ENCODE data around the gene CALD1.

CALD1 gene

DNA sequence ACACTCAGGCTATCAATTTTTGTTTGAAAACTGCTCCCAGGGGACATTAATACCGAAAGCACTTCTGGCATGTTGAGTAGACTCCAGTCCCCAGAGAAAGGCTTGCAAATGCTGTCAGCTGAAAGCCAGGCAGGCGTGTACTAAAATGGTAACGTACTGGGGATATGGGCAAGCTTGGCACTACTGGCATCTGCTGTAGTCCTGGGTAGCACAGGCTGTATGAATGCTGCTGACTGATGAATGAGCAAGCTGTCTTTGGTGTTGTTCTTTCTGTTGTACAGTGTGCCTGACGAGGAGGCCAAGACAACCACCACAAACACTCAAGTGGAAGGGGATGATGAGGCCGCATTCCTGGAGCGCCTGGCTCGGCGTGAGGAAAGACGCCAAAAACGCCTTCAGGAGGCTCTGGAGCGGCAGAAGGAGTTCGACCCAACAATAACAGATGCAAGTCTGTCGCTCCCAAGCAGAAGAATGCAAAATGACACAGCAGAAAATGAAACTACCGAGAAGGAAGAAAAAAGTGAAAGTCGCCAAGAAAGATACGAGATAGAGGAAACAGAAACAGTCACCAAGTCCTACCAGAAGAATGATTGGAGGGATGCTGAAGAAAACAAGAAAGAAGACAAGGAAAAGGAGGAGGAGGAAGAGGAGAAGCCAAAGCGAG lies 153.4 kb downstream of the CALD1 start:
- no peak for DNase-seq

DNA sequence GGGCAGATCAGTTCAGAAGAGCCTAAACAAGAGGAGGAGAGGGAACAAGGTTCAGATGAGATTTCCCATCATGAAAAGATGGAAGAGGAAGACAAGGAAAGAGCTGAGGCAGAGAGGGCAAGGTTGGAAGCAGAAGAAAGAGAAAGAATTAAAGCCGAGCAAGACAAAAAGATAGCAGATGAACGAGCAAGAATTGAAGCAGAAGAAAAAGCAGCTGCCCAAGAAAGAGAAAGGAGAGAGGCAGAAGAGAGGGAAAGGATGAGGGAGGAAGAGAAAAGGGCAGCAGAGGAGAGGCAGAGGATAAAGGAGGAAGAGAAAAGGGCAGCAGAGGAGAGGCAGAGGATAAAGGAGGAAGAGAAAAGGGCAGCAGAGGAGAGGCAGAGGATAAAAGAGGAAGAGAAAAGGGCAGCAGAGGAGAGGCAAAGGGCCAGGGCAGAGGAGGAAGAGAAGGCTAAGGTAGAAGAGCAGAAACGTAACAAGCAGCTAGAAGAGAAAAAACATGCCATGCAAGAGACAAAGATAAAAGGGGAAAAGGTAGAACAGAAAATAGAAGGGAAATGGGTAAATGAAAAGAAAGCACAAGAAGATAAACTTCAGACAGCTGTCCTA lies 154.1 kb downstream of the CALD1 start:
- no peak for DNase-seq

DNA sequence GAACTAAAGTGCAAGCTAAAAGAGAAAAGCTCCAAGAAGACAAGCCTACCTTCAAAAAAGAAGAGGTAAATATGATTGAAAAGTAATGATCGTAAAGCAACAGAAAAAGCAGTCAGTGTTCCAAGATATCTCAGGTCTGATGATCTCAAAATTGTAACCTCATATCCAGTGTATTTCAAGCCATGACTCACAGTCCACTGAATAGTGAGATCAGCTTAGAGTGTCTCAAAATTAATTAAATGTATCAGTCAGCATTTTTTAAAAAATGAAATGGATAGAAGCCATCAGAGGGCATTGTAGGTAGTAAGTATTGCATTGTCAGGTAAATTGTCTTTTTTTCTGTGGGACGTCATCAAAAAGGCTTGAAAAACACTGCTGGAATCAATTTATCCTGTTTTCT lies 156.3 kb downstream of the CALD1 start:
- DNase-seq = no peak

DNA sequence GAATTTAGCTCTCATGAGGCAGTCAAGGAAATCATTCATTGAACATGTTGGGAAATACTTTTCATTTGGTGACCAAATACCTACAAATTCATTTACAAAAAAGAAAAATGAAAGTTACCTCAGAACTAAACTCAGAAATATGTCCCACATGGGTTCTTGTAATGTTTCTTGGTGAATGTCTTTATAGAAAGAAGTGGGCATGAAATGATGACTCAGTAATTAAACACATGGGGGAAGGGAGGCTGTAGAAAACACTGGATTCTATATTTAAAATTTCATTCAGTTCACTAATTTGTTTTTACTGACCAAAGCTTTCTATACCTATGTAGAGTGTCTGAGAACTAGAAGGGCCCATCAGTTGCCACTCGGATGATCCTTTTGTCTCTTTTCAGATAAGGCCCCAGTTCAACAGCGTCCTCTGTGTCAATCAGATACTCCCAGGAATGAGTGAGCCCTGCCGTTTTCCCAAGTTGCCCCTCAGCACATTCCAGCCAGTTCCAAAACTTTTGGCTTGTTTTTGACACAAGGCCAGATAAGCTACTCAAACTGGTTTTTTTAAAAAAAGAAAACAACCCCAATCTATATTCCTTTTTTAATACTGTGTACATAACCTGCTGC lies 157.6 kb downstream of the CALD1 start:
- DNase-seq = no peak

DNA sequence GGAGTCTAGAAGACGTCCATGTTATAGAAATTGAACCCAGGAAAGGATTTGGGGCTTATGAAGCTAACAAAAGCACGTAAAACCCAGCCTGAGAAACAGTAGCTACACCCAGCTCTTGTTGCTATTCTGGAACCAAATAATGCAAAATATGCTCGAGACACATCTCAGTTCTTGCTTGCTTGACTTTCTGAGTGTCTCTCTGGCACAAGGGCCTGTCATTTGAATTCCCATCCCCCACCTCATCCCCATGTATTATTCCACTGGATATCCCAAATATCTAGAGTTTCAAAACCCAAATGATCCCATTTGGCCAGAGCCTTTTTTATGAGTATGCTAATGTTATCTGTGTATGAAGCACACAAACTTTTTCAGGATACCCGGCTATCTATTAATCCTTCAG lies 158.7 kb downstream of the CALD1 start:
- DNase-seq = no peak

DNA sequence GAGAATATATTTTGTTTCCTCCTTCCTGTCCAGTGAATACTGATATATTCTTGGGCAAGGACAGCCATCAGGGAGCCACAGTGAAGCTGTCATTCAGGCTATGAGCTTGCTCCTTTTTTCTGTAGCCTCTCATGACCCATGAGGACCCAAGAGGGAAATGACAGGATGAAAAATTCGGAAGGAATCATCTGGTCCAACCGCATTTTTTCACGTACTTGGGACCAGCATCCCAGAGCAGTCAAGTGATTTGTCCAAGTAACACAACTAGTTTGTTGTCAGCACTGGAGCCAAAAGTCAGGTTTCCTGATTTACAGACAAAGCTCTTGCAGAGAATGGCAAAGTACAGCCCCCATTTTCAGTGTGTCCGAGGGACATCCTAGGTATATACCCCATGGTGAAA lies 159.7 kb downstream of the CALD1 start:
- DNase-seq = no peak

DNA sequence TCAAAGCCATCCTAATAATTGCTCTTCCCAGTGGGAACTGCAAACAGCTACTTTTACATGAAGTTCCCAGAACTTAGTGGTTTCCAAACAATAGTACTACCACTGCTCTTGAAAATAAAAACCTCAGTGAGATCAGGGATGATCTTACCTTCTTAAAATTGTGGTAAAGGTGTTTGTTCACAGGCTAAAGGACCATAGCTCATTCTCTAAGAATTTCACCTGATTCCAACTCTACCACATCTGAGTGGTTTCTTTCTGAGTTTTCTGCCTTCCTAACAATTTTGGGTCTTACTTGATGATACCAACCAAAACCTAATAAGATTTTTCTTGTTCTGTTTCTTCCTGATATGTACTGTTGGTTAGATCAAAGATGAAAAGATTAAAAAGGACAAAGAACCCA lies 161.3 kb downstream of the CALD1 start:
- DNase-seq = no peak

DNA sequence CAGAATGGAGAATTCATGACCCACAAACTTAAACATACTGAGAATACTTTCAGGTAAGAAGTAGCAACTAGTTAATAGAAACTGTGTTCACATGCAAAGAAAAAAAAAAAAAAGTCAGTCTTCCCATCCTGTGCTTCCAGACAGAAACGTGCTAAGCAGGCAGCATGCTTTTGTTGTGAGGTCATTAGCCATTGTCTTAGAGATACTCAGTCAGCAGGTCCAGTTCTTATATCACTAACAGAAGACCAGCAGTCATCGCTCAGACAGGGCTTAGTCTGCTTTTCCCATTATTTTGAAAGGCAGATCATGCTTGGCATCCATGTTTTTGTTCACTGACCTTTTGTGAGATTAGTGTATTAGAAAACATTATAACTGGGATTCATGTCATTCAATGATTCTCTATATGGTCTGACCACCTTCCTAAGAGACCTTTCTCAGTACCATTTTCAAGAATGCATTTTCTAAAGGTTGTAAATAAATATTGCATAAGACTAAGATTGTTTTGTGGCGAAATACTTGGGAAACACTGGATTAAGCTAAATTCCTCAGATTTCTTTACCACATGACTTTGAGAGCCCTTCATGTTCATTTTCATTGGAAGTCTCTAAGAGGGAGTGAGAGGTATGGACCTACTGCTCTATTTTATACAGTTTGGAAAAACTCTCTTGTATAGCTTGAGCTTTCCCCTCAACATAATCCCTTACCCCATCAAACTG lies 161.9 kb downstream of the CALD1 start:
- no peak for DNase-seq

DNA sequence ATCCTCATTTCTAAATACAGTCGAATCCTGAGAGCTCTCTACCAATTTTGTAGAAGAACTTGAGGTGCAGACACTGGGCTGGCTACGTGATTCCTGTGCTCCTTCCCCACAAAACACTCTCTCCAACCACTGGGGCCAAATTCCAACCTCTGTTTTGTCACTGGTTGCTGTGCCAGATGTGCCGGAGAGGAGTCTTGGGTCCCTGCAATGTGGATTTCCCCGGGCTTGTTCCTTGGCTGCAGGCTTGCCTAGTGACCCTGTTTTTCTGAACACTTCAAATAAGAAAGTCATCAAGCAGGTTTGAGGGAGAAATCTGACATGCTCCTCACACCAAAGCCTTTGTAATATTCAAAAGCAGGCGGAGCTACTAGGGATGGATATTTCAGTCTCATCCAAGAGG lies 162.5 kb downstream of the CALD1 start:
- DNase-seq = no peak

DNA sequence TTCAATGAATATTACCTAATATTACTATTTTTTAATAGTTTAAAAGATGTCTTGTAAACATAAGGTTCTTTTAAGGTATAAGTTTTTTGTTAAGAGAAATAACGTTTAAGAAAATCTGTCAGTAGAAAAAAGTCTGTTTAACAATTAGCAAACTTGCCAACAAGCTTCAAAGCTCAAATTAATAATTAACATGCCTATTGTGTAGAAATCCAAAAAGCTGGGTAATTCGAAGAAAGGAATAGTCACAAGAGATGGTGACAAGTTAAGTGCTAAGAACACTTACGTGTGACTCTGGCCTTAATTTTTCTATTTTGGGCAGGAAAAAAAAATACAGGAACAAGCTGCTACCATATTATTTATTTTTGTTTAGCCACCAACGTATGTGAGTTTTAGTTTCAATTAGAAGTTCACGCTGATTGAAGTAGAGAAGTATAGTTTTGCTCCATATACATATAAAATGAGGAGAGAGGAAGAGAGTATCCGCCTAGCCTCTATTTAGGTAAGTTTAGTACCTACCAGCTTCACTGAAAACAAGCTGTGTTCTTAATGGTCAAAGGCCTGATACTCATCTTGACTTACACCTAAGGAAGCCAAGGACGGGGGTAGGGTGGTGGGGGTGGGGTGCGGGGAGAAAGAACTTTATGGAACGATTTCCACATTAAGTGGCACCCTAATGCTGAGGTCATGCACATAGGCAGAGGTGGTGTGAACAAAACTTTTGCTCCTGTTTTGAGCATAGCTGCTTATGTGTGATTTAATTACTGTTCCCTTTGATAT lies 163.4 kb downstream of the CALD1 start:
- no peak for DNase-seq

DNA sequence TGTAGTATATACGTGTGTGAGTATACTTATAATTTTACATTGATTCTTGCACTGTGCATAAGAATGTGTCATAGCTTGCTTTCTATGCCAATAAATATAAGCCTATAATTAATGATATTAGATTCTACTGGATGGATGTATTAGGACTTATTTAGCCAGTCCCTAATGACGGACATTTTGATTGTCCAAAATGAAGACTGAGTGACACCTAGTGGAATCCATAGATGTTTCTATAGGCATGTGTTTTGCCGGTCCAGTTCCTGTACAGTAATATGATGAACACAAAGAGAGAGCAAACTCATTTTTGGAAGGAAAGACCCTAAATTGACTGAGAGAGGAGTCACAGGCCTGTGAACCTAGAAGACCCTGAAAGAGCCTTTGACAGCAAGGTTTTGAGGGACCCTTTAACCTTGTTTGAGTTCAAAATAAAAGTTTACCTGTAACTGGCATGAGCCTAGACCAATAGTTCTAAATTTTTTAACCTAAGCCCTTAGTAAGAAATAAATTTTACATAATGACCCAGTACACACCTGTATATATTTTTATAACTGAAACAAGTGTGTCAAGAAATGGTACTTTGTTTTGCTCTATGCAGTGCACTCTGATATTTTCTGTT lies 164.5 kb downstream of the CALD1 start:
- peak; percentile 7 for DNase-seq

DNA sequence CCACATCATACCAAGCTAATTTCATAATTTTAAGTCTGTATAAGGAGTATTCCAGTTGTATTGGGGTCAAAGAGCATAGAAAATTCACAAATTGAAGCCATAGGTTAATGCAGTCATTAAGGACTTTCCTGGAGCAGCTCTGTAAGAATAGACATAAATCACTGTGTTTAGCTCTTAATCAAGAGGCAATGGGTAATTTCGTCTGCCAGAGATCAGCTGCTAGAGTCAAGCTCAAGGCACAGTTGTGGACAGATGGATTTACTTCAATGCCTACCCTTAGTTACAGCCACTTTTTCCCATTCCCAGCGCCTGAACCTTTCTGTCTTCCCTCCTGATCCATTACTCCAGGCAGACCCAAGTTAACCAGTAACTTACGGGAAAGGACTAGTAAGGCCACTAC lies 166.3 kb downstream of the CALD1 start:
- DNase-seq = no peak

DNA sequence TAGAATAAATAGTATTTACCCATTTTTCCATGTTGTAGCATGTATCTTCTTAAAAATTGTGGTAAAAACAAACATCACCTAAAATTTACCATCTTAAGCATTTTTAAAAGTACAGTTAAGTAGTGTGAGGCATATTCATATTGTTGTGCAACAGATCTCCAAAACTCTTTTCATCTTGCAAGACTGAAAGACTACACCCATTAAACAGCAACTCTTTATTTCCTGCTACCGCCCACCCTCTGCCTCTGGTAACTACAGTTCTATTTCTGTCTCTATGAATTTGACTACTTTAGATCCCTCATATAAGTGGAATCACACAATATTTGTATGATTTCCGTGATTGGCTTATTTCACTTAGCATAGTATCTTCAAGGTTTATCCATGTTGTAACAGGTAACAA lies 166.8 kb downstream of the CALD1 start:
- no peak for DNase-seq

DNA sequence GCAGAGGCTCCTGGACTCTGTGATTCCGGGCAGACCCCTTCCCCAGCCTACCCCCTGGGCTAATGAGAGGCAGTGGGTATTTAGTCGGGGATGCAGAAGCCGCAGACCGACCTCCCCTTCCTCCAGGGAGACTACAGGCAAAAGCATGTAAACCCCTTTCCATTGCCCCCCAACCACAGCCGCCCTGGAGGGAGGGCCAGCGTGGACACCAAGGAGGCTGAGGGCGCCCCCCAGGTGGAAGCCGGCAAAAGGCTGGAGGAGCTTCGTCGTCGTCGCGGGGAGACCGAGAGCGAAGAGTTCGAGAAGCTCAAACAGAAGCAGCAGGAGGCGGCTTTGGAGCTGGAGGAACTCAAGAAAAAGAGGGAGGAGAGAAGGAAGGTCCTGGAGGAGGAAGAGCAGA lies 167.9 kb downstream of the CALD1 start:
- no peak for DNase-seq

DNA sequence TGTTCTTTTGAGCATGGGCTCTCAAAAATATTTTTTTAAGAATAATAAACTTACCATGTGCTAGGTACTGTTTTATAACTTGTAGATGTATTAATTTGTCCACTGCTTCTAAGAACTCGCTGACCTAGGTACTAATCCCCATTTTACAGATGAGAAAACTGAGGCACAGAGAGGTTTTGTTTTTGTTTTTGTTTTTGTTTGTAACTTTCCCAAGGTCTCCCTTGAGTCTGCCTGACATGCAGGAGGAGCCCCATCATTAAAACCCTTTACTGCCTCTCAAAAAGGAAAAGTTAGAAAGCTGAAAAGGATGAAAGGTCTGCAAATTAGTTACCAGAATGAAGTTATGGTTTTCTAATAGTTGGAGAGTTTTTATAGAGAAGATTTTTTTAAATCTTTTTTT lies 168.4 kb downstream of the CALD1 start:
- DNase-seq = no peak

DNA sequence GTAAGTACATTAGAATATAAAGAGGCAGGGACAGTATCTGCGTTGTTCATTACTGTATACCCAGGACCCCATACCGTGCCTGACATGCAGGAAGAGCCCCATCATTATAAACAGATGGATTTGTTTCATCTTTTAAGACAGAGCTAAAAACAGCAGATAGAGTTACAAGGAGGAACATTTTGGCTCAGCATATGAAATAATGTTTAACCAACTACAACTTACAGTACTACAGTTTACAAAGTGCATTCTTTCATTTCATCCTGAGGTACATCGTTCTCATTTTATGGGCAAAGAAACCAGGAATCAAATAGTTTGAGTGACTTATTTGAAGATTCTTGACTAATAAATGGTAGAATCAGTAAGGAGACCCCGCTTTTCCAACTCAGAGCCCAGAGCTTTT lies 168.8 kb downstream of the CALD1 start:
- no peak for DNase-seq

DNA sequence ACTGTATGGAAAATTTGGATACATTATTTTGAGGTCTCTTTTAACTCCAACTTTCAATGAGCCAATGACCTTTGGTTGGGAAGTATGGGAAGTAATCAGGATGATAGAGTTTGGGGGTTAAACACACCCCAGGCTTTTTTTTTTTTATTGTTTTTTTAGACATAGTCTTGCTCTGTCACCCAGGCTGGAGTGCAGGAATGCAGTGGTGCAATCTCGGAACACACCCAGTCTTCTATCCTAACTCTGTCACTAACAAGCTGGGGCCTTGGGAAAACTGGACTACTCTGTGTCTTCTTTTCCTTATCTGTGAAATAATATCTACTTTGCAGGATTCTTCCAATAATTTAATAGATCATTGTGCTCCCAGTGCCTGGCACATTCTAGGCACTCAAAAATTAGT lies 169.3 kb downstream of the CALD1 start:
- no peak for DNase-seq

DNA sequence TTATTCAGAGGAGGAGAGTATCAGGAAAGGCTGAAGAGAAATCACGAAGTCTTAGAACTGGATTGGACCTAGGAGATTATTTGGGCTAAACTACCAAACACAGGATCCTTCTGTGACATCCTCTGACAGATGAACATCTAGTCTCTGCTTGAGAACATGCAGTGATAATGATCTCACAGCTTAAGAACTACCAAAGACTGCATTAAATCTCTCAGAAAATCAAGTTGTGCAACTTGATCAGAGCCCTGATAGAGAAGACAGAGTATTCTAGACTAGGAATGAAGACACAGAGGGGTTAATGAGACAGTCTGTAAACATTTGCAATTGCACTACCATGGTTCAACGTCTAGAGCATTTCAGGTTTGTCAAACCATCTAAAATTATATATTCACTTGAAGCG lies 169.7 kb downstream of the CALD1 start:
- DNase-seq = no peak

DNA sequence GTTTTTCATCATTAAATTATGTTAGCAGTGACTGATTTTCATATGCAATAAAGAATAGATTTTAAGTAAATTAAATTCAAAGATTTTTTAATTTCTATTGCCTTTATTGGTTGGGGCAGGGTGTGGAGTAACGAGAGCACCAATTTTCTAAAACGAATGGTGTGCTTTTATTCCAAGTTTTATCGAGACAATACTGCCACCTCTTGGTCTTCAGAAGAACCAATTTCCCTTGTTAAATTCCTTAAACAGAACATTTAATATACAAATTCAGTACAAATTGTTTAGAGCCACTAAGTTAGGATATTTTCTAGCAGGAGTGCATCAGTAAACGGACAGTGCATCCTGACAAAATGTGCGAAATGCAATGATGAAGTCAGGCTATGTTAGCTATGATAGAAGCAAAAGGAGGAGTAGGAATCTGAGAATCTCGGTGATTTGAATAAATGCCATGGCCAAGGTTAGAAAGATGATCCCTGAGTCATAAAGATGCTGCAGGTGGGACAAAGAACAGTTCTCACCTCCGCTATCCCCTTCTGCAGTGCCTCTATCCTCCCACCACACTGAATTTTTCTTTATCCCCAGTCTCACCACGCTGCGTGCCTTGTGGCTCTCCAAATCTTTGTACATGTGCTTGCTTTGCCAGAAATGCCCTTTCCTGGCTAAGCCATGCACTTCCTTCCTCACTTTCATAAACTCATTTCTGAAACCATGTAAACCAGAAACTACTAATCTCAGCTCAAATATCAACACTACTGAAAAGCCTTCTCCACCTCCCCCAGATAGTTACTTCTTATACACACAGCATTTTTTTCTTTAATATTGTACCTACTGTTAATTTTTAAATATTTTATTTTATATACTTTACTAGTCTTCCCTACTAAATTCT lies 175.0 kb downstream of the CALD1 start:
- peak; percentile 30 for DNase-seq

DNA sequence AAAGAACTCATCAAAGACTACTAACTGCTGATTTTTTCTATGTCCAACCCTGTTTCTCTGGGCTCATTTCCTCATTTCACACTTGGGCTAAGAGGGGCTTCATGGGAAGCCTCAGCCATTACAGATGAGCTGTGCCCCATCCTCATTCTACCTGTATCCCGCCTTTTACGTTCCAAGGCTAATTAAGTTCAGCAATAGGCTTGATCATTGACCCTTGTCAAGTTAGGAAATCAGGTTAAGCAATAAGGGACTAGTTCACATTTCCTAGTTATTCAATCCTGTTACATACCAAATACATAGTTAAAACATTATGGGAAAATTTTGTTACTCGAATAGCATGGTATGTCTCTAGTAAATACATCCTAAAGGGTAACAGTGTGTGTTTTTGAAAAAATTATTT lies 177.6 kb downstream of the CALD1 start:
- DNase-seq = no peak

DNA sequence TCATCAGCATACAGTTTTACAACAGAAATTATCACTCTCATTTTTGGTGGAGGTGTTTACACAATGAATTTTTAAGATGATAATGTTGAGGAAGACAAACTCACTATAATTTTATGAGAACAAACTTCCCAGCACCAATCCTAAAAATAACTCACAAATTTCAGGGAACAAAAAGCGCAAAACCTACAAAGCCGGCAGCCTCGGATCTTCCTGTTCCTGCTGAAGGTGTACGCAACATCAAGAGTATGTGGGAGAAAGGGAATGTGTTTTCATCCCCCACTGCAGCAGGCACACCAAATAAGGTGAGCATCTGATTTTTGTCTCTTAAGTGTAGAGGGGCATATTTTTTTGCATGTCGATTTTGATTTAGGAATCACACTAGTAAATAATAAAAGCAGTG lies 180.4 kb downstream of the CALD1 start:
- no peak for DNase-seq

DNA sequence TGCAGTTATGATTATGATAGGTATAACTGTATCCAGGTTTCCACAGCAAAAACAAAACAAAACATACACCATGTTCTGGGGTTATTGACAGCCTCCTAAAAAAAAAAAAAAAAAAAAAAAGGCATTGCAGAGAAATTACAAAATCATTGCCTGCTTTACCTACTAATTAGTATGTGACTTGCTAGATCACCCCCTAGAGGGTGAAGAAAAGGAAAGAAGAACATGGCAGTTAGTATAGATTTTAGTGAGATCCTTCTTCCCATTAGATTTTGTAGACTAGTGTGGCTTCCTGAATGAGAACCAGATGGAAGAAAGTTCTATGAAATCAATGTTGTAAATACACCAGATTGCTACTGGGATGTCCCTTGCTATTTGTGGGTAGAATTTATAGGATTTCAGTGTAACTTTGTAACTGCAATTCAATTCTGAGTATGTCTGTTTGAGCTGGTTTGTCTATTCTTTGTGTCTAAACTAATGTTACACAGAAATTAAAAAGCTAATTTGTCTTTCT lies 182.9 kb downstream of the CALD1 start:
- DNase-seq = no peak
